BJ (cell line): ENCODE measurements around the gene MEIS2. TPM values are rescaled to one million over a fixed set of nuclear protein-coding genes. Genes with fewer than 3 reads are reported as not detected.

ENCODE experiments used
- CTCF ChIA-PET: fragments of 350-600 bp; formaldehyde crosslinking; extraction: SDS; loops from one replicate; lab custom pipeline; 2021; ENCODE audit warnings: antibody characterized with exemption, inconsistent platforms; lab: Yijun Ruan, JAX
- POLR2A ChIA-PET: fragments of 300-600 bp; sonication (Branson Sonifier 250); formaldehyde crosslinking; extraction: SDS; loops from one replicate; lab custom pipeline; 2021; ENCODE audit warnings: antibody characterized with exemption; lab: Charles Lee
- DNase-seq: peaks from one replicate; pipeline ENCODE4 v3.0.0-alpha.2; 2011; ENCODE audit warnings: low read depth
- H3K27me3 ChIP-seq: 2 replicates; pipeline ENCODE4 v1.6.0; 2011; ENCODE audit warnings: low read length; ENCODE audit not compliant: control insufficient read depth, insufficient read depth
- H3K36me3 ChIP-seq: 2 replicates; pipeline ENCODE4 v1.5.1; 2011; ENCODE audit warnings: low read length; ENCODE audit not compliant: control insufficient read depth, insufficient read depth
- H3K4me3 ChIP-seq: 2 replicates; pipeline ENCODE4 v1.5.1; 2011; ENCODE audit warnings: low read depth, mild to moderate bottlenecking, control low read depth, low read length
- polyA plus RNA-seq: library from polyadenylated mRNA; depleted of rRNA; stranded (reverse); fragments of >200 nt; gene quantifications from 2 replicates; pipeline ENCODE4 v1.2.3, GENCODE V29; 2011
- TF ChIP-seq, protein P1 (sequence below): IDR thresholded peaks from 2 replicates; pipeline ENCODE4 v1.5.1; 2011; ENCODE audit warnings: low read depth, mild to moderate bottlenecking, control low read depth, inconsistent platforms, low read length, moderate library complexity; ENCODE audit not compliant: insufficient read depth

MEIS2 gene
- polyA plus RNA-seq, 1 experiment = 54.1 TPM

DNA sequence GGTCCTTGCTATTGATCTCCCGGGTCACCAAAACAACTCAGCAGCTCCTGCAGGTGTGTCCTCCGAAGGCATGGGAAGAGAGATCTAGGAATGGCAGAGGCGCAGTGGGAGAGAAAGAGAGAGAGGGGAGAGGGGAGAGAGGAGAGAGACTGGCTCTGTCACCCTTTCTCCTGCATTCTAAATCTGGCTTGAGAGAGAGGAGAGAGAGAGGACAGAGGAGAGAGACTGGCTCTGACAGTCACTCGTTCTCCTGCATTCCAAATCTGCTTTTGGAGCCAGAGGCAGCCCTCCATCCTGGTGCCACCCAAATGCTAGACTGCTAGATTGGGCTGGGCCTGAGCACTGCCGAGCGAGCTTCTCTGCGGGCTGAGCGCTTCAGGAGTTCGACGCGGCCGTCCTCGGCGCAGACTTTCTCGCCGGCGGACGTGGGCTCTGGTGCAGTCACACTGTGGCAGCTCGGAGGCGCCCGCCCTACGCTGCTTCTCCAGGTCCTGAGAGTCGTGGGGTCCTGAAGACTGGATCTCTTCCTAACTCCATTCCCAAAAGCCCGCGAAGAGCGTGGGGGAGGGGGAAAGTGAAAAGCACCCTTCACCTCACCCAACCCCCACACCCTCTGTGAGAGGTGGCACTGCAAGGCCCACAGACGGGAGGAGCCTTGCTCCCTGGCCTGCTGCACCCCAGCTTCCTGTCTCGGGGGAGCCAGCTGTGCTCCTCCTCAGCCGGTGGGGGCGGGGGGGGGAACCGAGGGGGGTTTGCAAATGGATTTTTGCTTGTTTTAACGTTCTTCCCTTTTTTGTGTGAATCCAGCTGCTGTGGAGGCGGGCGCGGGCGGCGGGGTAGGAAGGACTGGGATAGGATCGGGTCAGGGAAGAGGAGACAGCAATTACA, 222.3 kb downstream of the MEIS2 start:
- POLR2A ChIA-PET = interaction anchor here (0.6 kb wide), 1 partner anchor 9 kb away, joined by 8 read pairs; no protein-coding TSS in a partner anchor
- H3K27me3 ChIP-seq = peaks cover 2% of the 10 kb centered on the region
- H3K4me3 ChIP-seq = no peak overlapping the region
- DNase-seq = no peak
- H3K36me3 ChIP-seq = no peaks in the 10 kb centered on the region
- TF ChIP-seq, protein P1, sequence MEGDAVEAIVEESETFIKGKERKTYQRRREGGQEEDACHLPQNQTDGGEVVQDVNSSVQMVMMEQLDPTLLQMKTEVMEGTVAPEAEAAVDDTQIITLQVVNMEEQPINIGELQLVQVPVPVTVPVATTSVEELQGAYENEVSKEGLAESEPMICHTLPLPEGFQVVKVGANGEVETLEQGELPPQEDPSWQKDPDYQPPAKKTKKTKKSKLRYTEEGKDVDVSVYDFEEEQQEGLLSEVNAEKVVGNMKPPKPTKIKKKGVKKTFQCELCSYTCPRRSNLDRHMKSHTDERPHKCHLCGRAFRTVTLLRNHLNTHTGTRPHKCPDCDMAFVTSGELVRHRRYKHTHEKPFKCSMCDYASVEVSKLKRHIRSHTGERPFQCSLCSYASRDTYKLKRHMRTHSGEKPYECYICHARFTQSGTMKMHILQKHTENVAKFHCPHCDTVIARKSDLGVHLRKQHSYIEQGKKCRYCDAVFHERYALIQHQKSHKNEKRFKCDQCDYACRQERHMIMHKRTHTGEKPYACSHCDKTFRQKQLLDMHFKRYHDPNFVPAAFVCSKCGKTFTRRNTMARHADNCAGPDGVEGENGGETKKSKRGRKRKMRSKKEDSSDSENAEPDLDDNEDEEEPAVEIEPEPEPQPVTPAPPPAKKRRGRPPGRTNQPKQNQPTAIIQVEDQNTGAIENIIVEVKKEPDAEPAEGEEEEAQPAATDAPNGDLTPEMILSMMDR = no peak
- CTCF ChIA-PET = interaction anchor here (0.6 to 1.5 kb wide), 4 partner anchors 8 to 1014 kb away, joined by 3 to 9 read pairs (median 4); no protein-coding TSS in a partner anchor

GRCh38 chr15:36877294-36877693, 223.1 kb downstream of the MEIS2 start:
- H3K4me3 ChIP-seq = no peak overlapping the region
- no peaks in the 10 kb centered on the region for H3K36me3 ChIP-seq
- ChIA-PET POLR2A (no interaction called here), CTCF (interaction anchor here (1.3 to 1.5 kb wide), 2 partner anchors 12 to 1014 kb away, joined by 3 to 4 read pairs; no protein-coding TSS in a partner anchor)
- DNase-seq = no peak
- peaks cover under 1% of the 10 kb centered on the region for H3K27me3 ChIP-seq
- TF ChIP-seq, protein P1 = no peak

- Histone ChIP-seq H3K27me3 (no peaks in the 10 kb centered on the region; the same call in 1 of the 2 replicates), H3K36me3 (no peaks in the 10 kb centered on the region), H3K4me3 (no peak overlapping the region)
- TF ChIP-seq, protein P1 = no peak
- CTCF ChIA-PET = interaction anchor here (0.6 to 1.3 kb wide), 2 partner anchors 10 to 492 kb away, joined by 3 read pairs; no protein-coding TSS in a partner anchor
- no peak for DNase-seq
- POLR2A ChIA-PET = no interaction called here
These were observed 224.5 kb downstream of the MEIS2 start for GRCh38 chr15:36875740-36876334.

GRCh38 chr15:36874930-36875329, 225.4 kb downstream of the MEIS2 start:
- POLR2A ChIA-PET = no interaction called here
- TF ChIP-seq, protein P1 = no peak
- no peak overlapping the region for H3K4me3 ChIP-seq
- H3K27me3 ChIP-seq = no peaks in the 10 kb centered on the region
- CTCF ChIA-PET = interaction anchor here (1.9 kb wide), 1 partner anchor 9 kb away, joined by 14 read pairs; no protein-coding TSS in a partner anchor
- H3K36me3 ChIP-seq = no peaks in the 10 kb centered on the region
- no peak for DNase-seq

GRCh38 chr15:36867436-36867835, 232.9 kb downstream of the MEIS2 start:
- H3K27me3 ChIP-seq = no peaks in the 10 kb centered on the region
- TF ChIP-seq, protein P1 = no peak
- H3K36me3 ChIP-seq = no peaks in the 10 kb centered on the region
- ChIA-PET CTCF (no interaction called here), POLR2A (no interaction called here)
- H3K4me3 ChIP-seq = no peak overlapping the region
- DNase-seq = no peak
